SU-DHL-6 (cell line): ENCODE data around the gene EPHB1.

Source experiments
- H2AFZ ChIP-seq: fragments of 200-600 bp; sonication (generic); 2 replicates; pipeline ENCODE4 v1.6.1; 2014; ENCODE audit warnings: low read depth, mild to moderate bottlenecking, moderate library complexity, mixed read lengths, antibody characterized with exemption, low read length; ENCODE audit not compliant: severe bottlenecking
- H3F3A ChIP-seq: fragments of 200-600 bp; shearing (Covaris generic); 2 replicates; pipeline ENCODE4 v1.6.0; 2016; ENCODE audit warnings: antibody characterized with exemption, mild to moderate bottlenecking; ENCODE audit not compliant: insufficient read depth
- H3K27ac ChIP-seq: fragments of 200-600 bp; sonication (generic); 2 replicates; pipeline ENCODE4 v1.5.1; 2016; ENCODE audit warnings: low read depth, mild to moderate bottlenecking, low read length, moderate library complexity, mixed read lengths
- H3K27me3 ChIP-seq: fragments of 200-600 bp; sonication (generic), shearing (Covaris generic); 2 replicates; pipeline ENCODE4 v1.6.0; 2014; ENCODE audit warnings: mild to moderate bottlenecking, low read length
- H3K36me3 ChIP-seq: fragments of 200-600 bp; sonication (generic); 2 replicates; pipeline ENCODE4 v1.6.1; 2014; ENCODE audit warnings: mild to moderate bottlenecking, low read length, mixed read lengths
- H3K4me2 ChIP-seq: fragments of 300-600, 200-600 bp; shearing (Covaris generic), sonication (generic); 2 replicates; pipeline ENCODE4 v1.6.0; 2014; ENCODE audit warnings: low read length, low read depth, mild to moderate bottlenecking; ENCODE audit not compliant: poor library complexity, severe bottlenecking
- H3K4me3 ChIP-seq: fragments of 200-600 bp; sonication (generic); 2 replicates; pipeline ENCODE4 v1.5.1; 2014; ENCODE audit warnings: antibody characterized with exemption, low read length, mild to moderate bottlenecking, mixed read lengths; ENCODE audit not compliant: insufficient read depth, poor library complexity, severe bottlenecking
- H3K79me2 ChIP-seq: fragments of 200-600 bp; sonication (generic); 2 replicates; pipeline ENCODE4 v1.6.1; 2014; ENCODE audit warnings: mild to moderate bottlenecking, low read length, moderate library complexity; ENCODE audit not compliant: insufficient read depth
- H3K9ac ChIP-seq: fragments of 200-600 bp; sonication (generic); 2 replicates; pipeline ENCODE4 v1.7.0; 2014; ENCODE audit warnings: mild to moderate bottlenecking, low read length
- H3K9me2 ChIP-seq: fragments of 200-600 bp; sonication (generic); replicated peaks from 2 replicates; pipeline ENCODE4 v1.6.1; 2014; ENCODE audit warnings: low read length; ENCODE audit not compliant: insufficient read depth
- H3K9me3 ChIP-seq: fragments of 200-600 bp; sonication (generic); 2 replicates; pipeline ENCODE4 v1.6.1; 2014; ENCODE audit warnings: low read length, mixed read lengths; ENCODE audit not compliant: insufficient read depth
- H4K20me1 ChIP-seq: fragments of 200-600 bp; sonication (generic); 2 replicates; pipeline ENCODE4 v1.6.1; 2014; ENCODE audit warnings: low read depth, mild to moderate bottlenecking, antibody characterized with exemption, low read length, moderate library complexity, mixed read lengths
- CTCF ChIP-seq: fragments of 200-600 bp; sonication (generic); IDR thresholded peaks from one replicate; pipeline ENCODE4 v1.5.1; 2017; ENCODE audit warnings: antibody characterized with exemption, mild to moderate bottlenecking, low read length, moderate library complexity; ENCODE audit not compliant: insufficient read depth, poor library complexity, severe bottlenecking
- EZH2phosphoT487 ChIP-seq: fragments of 200-600 bp; sonication (generic), shearing (Covaris generic); conservative IDR thresholded peaks from 2 replicates; pipeline ENCODE4 v1.6.1; 2018; ENCODE audit warnings: mild to moderate bottlenecking, antibody characterized with exemption, low read length, moderate library complexity, mixed read lengths

Gene EPHB1

GRCh38 chr3:135242285-135242684 lies 447.2 kb downstream of the EPHB1 start:
- no peaks in the 10 kb centered on the region for H3K79me2 ChIP-seq
- TF ChIP-seq CTCF (no peak), EZH2phosphoT487 (no peak)
- H4K20me1 ChIP-seq = no peaks in the 10 kb centered on the region
- no peaks in the 10 kb centered on the region for H3K27me3 ChIP-seq
- no peaks in the 10 kb centered on the region for H3K9me3 ChIP-seq
- no peaks in the 10 kb centered on the region for H3K36me3 ChIP-seq
- no peak overlapping the region for H3K9ac ChIP-seq
- H3K9me2 ChIP-seq = no peaks in the 10 kb centered on the region
- no peak overlapping the region for H3K27ac ChIP-seq
- no peak overlapping the region for H3K4me2 ChIP-seq
- H3K4me3 ChIP-seq = no peak overlapping the region
- no peaks in the 10 kb centered on the region for H3F3A ChIP-seq
- H2AFZ ChIP-seq = no peak overlapping the region

- no peak overlapping the region for H2AFZ ChIP-seq
- no peaks in the 10 kb centered on the region for H3K36me3 ChIP-seq
- H3F3A ChIP-seq = no peaks in the 10 kb centered on the region
- H3K79me2 ChIP-seq = no peaks in the 10 kb centered on the region
- no peak overlapping the region for H3K27ac ChIP-seq
- no peaks in the 10 kb centered on the region for H3K9me2 ChIP-seq
- no peak overlapping the region for H3K4me3 ChIP-seq
- TF ChIP-seq CTCF (no peak), EZH2phosphoT487 (no peak)
- H3K9me3 ChIP-seq = no peaks in the 10 kb centered on the region
- H3K9ac ChIP-seq = no peak overlapping the region
- H3K4me2 ChIP-seq = no peak overlapping the region
- no peaks in the 10 kb centered on the region for H3K27me3 ChIP-seq
- H4K20me1 ChIP-seq = no peaks in the 10 kb centered on the region
Observed at GRCh38 chr3:135243616-135244015, 448.6 kb downstream of the EPHB1 start.

GRCh38 chr3:135246027-135246426 lies 451.0 kb downstream of the EPHB1 start:
- Histone ChIP-seq H3K36me3 (no peaks in the 10 kb centered on the region), H3K4me3 (no peak overlapping the region), H2AFZ (no peak overlapping the region), H3K9ac (no peak overlapping the region), H3F3A (no peaks in the 10 kb centered on the region), H3K4me2 (no peak overlapping the region), H3K9me2 (no peaks in the 10 kb centered on the region), H3K27me3 (no peaks in the 10 kb centered on the region), H4K20me1 (no peaks in the 10 kb centered on the region), H3K9me3 (no peaks in the 10 kb centered on the region), H3K79me2 (no peaks in the 10 kb centered on the region), H3K27ac (no peak overlapping the region)
- TF ChIP-seq CTCF (no peak), EZH2phosphoT487 (no peak)

GRCh38 chr3:135248213-135248612 lies 453.2 kb downstream of the EPHB1 start:
- Histone ChIP-seq H3K27ac (no peak overlapping the region), H3F3A (no peaks in the 10 kb centered on the region), H3K9me2 (no peaks in the 10 kb centered on the region), H2AFZ (no peak overlapping the region), H3K4me3 (no peak overlapping the region), H3K79me2 (no peaks in the 10 kb centered on the region), H3K9me3 (no peaks in the 10 kb centered on the region), H3K4me2 (no peak overlapping the region), H3K36me3 (no peaks in the 10 kb centered on the region), H3K9ac (no peak overlapping the region), H3K27me3 (no peaks in the 10 kb centered on the region), H4K20me1 (no peaks in the 10 kb centered on the region)
- no peak for TF ChIP-seq EZH2phosphoT487
- no peak for TF ChIP-seq CTCF
